H1 (cell line): ENCODE measurements around the gene MEX3C. TPM values are rescaled to one million over a fixed set of nuclear protein-coding genes. Genes with fewer than 3 reads are reported as not detected.
A peak's percentile ranks its signal among the peaks of the same experiment; 100 is the strongest.

Experiments used
- BRCA1 ChIP-seq: IDR thresholded peaks from 2 replicates; pipeline ENCODE4 v1.6.1; 2012; ENCODE audit warnings: low read depth, low read length, improper control_type of control experiment
- CBX5 ChIP-seq: fragments of 300-800, 300-1000 bp; sonication (generic); IDR thresholded peaks from 2 replicates; pipeline ENCODE4 v1.7.1; 2016; ENCODE audit warnings: antibody characterized with exemption, low read length, low read depth
- KDM5A ChIP-seq: fragments of 200-600 bp; IDR thresholded peaks from 2 replicates; pipeline ENCODE4 v1.7.1; 2012; ENCODE audit warnings: mild to moderate bottlenecking, low read length, inconsistent platforms, mixed read lengths
- RAD21 ChIP-seq, 2 experiments: IDR thresholded peaks in 1 of 2; conservative IDR thresholded peaks in 1 of 2; 2 replicates each; pipeline ENCODE4 v1.6.1; 2011; ENCODE audit warnings: low read depth in 2 of 2, low read length in 2 of 2, improper control_type of control experiment in 1 of 2, inconsistent platforms in 1 of 2, mild to moderate bottlenecking in 1 of 2, moderate library complexity in 1 of 2
- SIN3A ChIP-seq, 2 experiments: IDR thresholded peaks in 1 of 2; conservative IDR thresholded peaks in 1 of 2; 2 replicates each; pipeline ENCODE4 v1.6.1; 2011 to 2012; ENCODE audit warnings: low read length in 2 of 2, improper control_type of control experiment in 1 of 2, low read depth in 1 of 2, mild to moderate bottlenecking in 1 of 2
- SP2 ChIP-seq: IDR thresholded peaks from 2 replicates; pipeline ENCODE4 v1.6.1; 2012; ENCODE audit warnings: mild to moderate bottlenecking, low read length, inconsistent platforms
- YY1 ChIP-seq: IDR thresholded peaks from 2 replicates; pipeline ENCODE4 v1.6.1; 2011; ENCODE audit warnings: low read depth, mild to moderate bottlenecking, low read length
- ZNF274 ChIP-seq: IDR thresholded peaks from 2 replicates; pipeline ENCODE4 v1.7.0; 2012; ENCODE audit warnings: low read length, borderline replicate concordance; ENCODE audit errors: extremely low read depth
- polyA plus RNA-seq, 7 experiments: library from polyadenylated mRNA; depleted of rRNA in 3 of 7; stranded (reverse) in 5 of 7; unstranded in 2 of 7; fragments of >200 nt in 5 of 7; fragments of 200-250 nt in 2 of 7; gene quantifications; 1 replicate in 5 of 7; 2 replicates in 1 of 7; 4 replicates in 1 of 7; pipeline versions ENCODE4 v1.2.1 to v1.2.3, GENCODE V29; 2011 to 2013; ENCODE audit warnings: missing spikeins in 2 of 7, mixed read lengths in 2 of 7
- total RNA-seq: library from RNA; stranded (reverse); fragmentation: NEBNext Ultra II Directional; extraction: Animal tissue kit (Norgen Biotek cat#: 25700); gene quantifications from 2 replicates; pipeline ENCODE4 v1.2.1, GENCODE V29; 2021
- TF ChIP-seq, protein P1 (sequence below): fragments of 300-600 bp; sonication (generic); IDR thresholded peaks from 2 replicates; pipeline ENCODE4 v1.7.1; 2012; ENCODE audit warnings: low read length, moderate library complexity, mild to moderate bottlenecking, inconsistent platforms; ENCODE audit not compliant: insufficient replicate concordance
- TF ChIP-seq, protein P2 (sequence below): IDR thresholded peaks from 2 replicates; pipeline ENCODE4 v1.6.1; 2012; ENCODE audit warnings: inconsistent platforms

MEX3C gene
- total and polyA plus RNA-seq, 2 of the 8 experiments (the other 6 are each of a cell fraction or from before 2014, with no cell fraction given), result 48.2 to 103 TPM

- TF ChIP-seq ZNF274, result no peak
- TF ChIP-seq YY1, result no peak
- TF ChIP-seq SIN3A (conservative IDR thresholded peaks at IDR 0.05 in 1 of 2, IDR thresholded peaks at IDR 0.05 in 1 of 2; ENCODE audit: low read depth in 1 of 2, low read length in 2 of 2), result no peak; a peak in 1 of 4 replicates
- no peak for TF ChIP-seq RAD21 (IDR thresholded peaks at IDR 0.05 in 1 of 2, conservative IDR thresholded peaks at IDR 0.05 in 1 of 2; ENCODE audit: low read depth in 2 of 2, low read length in 2 of 2)
- no peak for TF ChIP-seq CBX5
- peak; percentile 68 for TF ChIP-seq SP2
- TF ChIP-seq, protein P1, sequence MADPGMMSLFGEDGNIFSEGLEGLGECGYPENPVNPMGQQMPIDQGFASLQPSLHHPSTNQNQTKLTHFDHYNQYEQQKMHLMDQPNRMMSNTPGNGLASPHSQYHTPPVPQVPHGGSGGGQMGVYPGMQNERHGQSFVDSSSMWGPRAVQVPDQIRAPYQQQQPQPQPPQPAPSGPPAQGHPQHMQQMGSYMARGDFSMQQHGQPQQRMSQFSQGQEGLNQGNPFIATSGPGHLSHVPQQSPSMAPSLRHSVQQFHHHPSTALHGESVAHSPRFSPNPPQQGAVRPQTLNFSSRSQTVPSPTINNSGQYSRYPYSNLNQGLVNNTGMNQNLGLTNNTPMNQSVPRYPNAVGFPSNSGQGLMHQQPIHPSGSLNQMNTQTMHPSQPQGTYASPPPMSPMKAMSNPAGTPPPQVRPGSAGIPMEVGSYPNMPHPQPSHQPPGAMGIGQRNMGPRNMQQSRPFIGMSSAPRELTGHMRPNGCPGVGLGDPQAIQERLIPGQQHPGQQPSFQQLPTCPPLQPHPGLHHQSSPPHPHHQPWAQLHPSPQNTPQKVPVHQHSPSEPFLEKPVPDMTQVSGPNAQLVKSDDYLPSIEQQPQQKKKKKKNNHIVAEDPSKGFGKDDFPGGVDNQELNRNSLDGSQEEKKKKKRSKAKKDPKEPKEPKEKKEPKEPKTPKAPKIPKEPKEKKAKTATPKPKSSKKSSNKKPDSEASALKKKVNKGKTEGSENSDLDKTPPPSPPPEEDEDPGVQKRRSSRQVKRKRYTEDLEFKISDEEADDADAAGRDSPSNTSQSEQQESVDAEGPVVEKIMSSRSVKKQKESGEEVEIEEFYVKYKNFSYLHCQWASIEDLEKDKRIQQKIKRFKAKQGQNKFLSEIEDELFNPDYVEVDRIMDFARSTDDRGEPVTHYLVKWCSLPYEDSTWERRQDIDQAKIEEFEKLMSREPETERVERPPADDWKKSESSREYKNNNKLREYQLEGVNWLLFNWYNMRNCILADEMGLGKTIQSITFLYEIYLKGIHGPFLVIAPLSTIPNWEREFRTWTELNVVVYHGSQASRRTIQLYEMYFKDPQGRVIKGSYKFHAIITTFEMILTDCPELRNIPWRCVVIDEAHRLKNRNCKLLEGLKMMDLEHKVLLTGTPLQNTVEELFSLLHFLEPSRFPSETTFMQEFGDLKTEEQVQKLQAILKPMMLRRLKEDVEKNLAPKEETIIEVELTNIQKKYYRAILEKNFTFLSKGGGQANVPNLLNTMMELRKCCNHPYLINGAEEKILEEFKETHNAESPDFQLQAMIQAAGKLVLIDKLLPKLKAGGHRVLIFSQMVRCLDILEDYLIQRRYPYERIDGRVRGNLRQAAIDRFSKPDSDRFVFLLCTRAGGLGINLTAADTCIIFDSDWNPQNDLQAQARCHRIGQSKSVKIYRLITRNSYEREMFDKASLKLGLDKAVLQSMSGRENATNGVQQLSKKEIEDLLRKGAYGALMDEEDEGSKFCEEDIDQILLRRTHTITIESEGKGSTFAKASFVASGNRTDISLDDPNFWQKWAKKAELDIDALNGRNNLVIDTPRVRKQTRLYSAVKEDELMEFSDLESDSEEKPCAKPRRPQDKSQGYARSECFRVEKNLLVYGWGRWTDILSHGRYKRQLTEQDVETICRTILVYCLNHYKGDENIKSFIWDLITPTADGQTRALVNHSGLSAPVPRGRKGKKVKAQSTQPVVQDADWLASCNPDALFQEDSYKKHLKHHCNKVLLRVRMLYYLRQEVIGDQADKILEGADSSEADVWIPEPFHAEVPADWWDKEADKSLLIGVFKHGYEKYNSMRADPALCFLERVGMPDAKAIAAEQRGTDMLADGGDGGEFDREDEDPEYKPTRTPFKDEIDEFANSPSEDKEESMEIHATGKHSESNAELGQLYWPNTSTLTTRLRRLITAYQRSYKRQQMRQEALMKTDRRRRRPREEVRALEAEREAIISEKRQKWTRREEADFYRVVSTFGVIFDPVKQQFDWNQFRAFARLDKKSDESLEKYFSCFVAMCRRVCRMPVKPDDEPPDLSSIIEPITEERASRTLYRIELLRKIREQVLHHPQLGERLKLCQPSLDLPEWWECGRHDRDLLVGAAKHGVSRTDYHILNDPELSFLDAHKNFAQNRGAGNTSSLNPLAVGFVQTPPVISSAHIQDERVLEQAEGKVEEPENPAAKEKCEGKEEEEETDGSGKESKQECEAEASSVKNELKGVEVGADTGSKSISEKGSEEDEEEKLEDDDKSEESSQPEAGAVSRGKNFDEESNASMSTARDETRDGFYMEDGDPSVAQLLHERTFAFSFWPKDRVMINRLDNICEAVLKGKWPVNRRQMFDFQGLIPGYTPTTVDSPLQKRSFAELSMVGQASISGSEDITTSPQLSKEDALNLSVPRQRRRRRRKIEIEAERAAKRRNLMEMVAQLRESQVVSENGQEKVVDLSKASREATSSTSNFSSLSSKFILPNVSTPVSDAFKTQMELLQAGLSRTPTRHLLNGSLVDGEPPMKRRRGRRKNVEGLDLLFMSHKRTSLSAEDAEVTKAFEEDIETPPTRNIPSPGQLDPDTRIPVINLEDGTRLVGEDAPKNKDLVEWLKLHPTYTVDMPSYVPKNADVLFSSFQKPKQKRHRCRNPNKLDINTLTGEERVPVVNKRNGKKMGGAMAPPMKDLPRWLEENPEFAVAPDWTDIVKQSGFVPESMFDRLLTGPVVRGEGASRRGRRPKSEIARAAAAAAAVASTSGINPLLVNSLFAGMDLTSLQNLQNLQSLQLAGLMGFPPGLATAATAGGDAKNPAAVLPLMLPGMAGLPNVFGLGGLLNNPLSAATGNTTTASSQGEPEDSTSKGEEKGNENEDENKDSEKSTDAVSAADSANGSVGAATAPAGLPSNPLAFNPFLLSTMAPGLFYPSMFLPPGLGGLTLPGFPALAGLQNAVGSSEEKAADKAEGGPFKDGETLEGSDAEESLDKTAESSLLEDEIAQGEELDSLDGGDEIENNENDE, result no peak
- TF ChIP-seq, protein P2, sequence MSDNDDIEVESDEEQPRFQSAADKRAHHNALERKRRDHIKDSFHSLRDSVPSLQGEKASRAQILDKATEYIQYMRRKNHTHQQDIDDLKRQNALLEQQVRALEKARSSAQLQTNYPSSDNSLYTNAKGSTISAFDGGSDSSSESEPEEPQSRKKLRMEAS, result peak; percentile 98
- TF ChIP-seq BRCA1, result no peak
- TF ChIP-seq KDM5A, result no peak
Observed at GRCh38 chr18:51197661-51198424, at the start of gene MEX3C (continued).
